ENCODE data around the gene ZEB2. TPM values are rescaled to one million over a fixed set of nuclear protein-coding genes. Genes with fewer than 3 reads are reported as not detected.

ZEB2 gene
- total RNA-seq, 1 donor from 2014 or later = 89.1 TPM

DNA sequence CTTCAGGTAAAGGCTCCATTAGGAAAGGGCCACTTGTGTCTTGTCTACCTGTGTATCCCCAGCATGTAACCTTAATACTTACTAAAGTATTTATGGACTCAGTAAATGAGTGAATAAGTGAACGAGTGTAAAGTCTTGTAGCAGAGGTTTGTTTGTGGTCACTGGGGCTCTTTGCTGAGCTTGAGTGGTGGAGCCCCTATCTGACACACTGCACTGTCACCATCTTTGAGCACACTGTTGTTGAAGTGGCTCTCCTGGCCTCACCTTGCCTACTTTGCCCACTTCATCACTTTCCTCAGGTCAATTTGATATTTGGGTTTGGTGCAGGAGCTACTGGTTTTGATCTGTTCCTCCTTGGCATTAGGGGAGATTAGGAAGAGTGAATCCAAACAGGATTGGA is 39.3 kb upstream of the ZEB2 start:
- no peaks in the 10 kb centered on the region for H3K4me1 ChIP-seq
- H3K27me3 ChIP-seq (ENCODE audit: low read depth) = no peaks in the 10 kb centered on the region
- H3K36me3 ChIP-seq = no peaks in the 10 kb centered on the region
- TF ChIP-seq CTCF (IDR thresholded peaks at IDR 0.05; ENCODE audit: borderline replicate concordance) = no peak
- intact Hi-C loops (cut with micrococcal nuclease) = no loop called here
- H3K27ac ChIP-seq (replicated peaks) = no peak overlapping the region
- no peak for DNase-seq
- H3K9me3 ChIP-seq (replicated peaks) = no peaks in the 10 kb centered on the region
- no peak overlapping the region for H3K4me3 ChIP-seq

DNA sequence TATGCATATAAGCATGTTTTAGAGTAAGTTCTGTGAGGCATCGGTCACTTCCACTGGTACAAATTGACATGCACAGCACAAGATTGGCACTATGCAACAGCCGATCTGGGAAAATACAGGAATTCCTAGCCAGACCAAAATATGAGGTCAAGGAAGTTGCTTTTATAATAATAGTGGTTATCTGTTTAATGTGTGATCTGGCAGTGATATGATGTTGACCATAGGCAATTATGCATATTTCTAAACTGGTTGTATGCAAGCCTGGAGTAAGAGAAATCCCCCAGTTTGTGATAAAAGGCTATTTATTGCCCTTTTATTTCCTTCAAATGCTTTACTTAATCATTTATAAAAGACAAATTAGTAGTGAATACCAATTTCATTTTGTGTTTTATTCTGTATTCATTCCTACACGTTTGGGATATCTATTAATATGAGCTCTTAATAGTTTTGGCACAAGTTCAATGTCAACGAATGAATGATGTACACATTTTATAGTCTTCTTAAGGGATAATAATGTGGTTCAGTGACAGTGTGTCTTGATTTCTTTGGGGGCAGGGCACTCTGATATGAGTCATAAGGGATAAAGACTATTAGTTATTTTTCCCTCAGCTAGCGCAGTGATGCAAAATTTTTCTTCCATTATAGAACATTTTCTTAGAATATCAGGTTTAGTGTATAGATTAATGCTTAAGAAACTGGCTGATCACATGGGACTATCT is 34.7 kb upstream of the ZEB2 start:
- no peak for DNase-seq
- H3K36me3 ChIP-seq = no peaks in the 10 kb centered on the region
- H3K27ac ChIP-seq (replicated peaks) = no peak overlapping the region
- H3K27me3 ChIP-seq (ENCODE audit: low read depth) = no peaks in the 10 kb centered on the region
- no peak for TF ChIP-seq CTCF (IDR thresholded peaks at IDR 0.05; ENCODE audit: borderline replicate concordance)
- H3K4me1 ChIP-seq = no peaks in the 10 kb centered on the region
- H3K4me3 ChIP-seq = no peak overlapping the region
- intact Hi-C loops (cut with micrococcal nuclease) = no loop called here
- H3K9me3 ChIP-seq (replicated peaks) = no peaks in the 10 kb centered on the region

GRCh38 chr2:144553379-144553778 is 33.5 kb upstream of the ZEB2 start:
- intact Hi-C loops (cut with micrococcal nuclease) = no loop called here
- Histone ChIP-seq H3K27me3 (ENCODE audit: low read depth) (no peaks in the 10 kb centered on the region), H3K9me3 (replicated peaks) (no peaks in the 10 kb centered on the region), H3K36me3 (no peaks in the 10 kb centered on the region), H3K27ac (replicated peaks) (no peak overlapping the region), H3K4me1 (no peaks in the 10 kb centered on the region), H3K4me3 (no peak overlapping the region)
- no peak for TF ChIP-seq CTCF (IDR thresholded peaks at IDR 0.05; ENCODE audit: borderline replicate concordance)
- no peak for DNase-seq

DNA sequence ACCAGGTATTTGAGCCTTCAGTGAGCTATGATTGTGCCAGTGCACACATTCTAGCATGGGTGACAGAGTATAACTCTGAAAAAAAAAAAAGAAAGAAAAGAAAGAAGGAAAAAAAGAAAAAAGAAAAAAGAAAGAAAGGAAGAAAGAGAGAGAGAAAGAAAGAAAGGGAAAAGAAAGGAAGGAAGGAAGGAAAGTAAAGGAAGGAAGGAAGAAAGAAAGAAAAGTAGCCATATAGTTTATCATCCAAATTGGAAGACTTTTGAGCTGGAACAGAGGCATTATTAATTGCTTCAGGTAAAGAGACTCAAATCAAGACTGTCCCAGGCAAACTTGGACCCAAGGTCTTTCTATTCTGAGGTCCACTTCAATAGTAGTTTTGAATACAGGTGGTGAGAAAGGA is 32.9 kb upstream of the ZEB2 start:
- Histone ChIP-seq H3K4me3 (no peak overlapping the region), H3K27me3 (ENCODE audit: low read depth) (no peaks in the 10 kb centered on the region), H3K4me1 (no peaks in the 10 kb centered on the region), H3K9me3 (replicated peaks) (no peaks in the 10 kb centered on the region), H3K36me3 (no peaks in the 10 kb centered on the region), H3K27ac (replicated peaks) (no peak overlapping the region)
- no peak for TF ChIP-seq CTCF (IDR thresholded peaks at IDR 0.05; ENCODE audit: borderline replicate concordance)
- DNase-seq = no peak
- intact Hi-C loops (cut with micrococcal nuclease) = no loop called here

GRCh38 chr2:144550911-144551310 is 31.0 kb upstream of the ZEB2 start:
- H3K4me3 ChIP-seq = no peak overlapping the region
- no peak overlapping the region for H3K27ac ChIP-seq (replicated peaks)
- no peaks in the 10 kb centered on the region for H3K36me3 ChIP-seq
- TF ChIP-seq CTCF (IDR thresholded peaks at IDR 0.05; ENCODE audit: borderline replicate concordance) = no peak
- no peaks in the 10 kb centered on the region for H3K27me3 ChIP-seq (ENCODE audit: low read depth)
- no peak for DNase-seq
- no peaks in the 10 kb centered on the region for H3K4me1 ChIP-seq
- no peaks in the 10 kb centered on the region for H3K9me3 ChIP-seq (replicated peaks)
- intact Hi-C loops (cut with micrococcal nuclease) = no loop called here
